BLaER1 treated with 17β-estradiol and CSF1 and Interleukin-3, amounts not matched to agents 10 nM and 100 nM (cell line): ENCODE data around the gene FAM131C.

Experiments
- H3K27ac ChIP-seq, 11 experiments: shearing (Covaris generic); formaldehyde crosslinking; 2 replicates each; pipeline ENCODE4 v1.8.1; 2022
- H3K27me3 ChIP-seq, 11 experiments: shearing (Covaris generic); formaldehyde crosslinking; 2 replicates each; pipeline ENCODE4 v1.8.1; 2022
- H3K36me3 ChIP-seq, 11 experiments: shearing (Covaris generic); formaldehyde crosslinking; 2 replicates each; pipeline ENCODE4 v1.8.1; 2022
- H3K4me1 ChIP-seq, 10 experiments: shearing (Covaris generic); formaldehyde crosslinking; 2 replicates each; pipeline ENCODE4 v1.8.1; 2022
- H3K4me2 ChIP-seq, 11 experiments: shearing (Covaris generic); formaldehyde crosslinking; 2 replicates each; pipeline ENCODE4 v1.8.1; 2022
- H3K4me3 ChIP-seq, 10 experiments: shearing (Covaris generic); formaldehyde crosslinking; 2 replicates each; pipeline ENCODE4 v1.8.1; 2022
- H3K9ac ChIP-seq, 11 experiments: shearing (Covaris generic); formaldehyde crosslinking; 2 replicates each; pipeline ENCODE4 v1.8.1; 2022
- H3K9me3 ChIP-seq, 11 experiments: shearing (Covaris generic); formaldehyde crosslinking; replicated peaks in 1 of 11; 2 replicates each; pipeline ENCODE4 v1.8.1; 2022
- H4K20me1 ChIP-seq, 11 experiments: shearing (Covaris generic); formaldehyde crosslinking; 2 replicates each; pipeline ENCODE4 v1.8.1; 2022
- Cebpa-rat ChIP-seq, 11 experiments: shearing (Covaris generic); IDR thresholded peaks; 2 replicates each; pipeline ENCODE4 v1.8.1; 2022

The FAM131C gene

GRCh38 chr1:16073490-16074119, at the start of gene FAM131C:
Gene FAM131C (minus strand): TSS chr1:16073651. CDS start chr1:16073442, 209 bp downstream.
- H3K27me3 ChIP-seq: peaks cover 22 to 38% (median 31%) of the 10 kb centered on the region in 11 experiments
- H3K9me3 ChIP-seq: no peaks in the 10 kb centered on the region
- H4K20me1 ChIP-seq: peaks cover 0 to 31% (median 5%) of the 10 kb centered on the region in 11 experiments; a peak in 9 of 22 replicates
- no peak for TF ChIP-seq Cebpa-rat (IDR thresholded peaks at IDR 0.05)
- H3K36me3 ChIP-seq: no peaks in the 10 kb centered on the region
- no peak within 1 kb of the TSS; a peak in 1 of 22 replicates for H3K27ac ChIP-seq
- peak within 1 kb of the TSS; percentile 51 to 71 (median 60) for H3K4me3 ChIP-seq
- H3K9ac ChIP-seq: peak within 1 kb of the TSS; percentile 21 to 72 (median 66); a peak in 21 of 22 replicates
- H3K4me1 ChIP-seq: peaks cover 6 to 49% (median 30%) of the 10 kb centered on the region in 10 experiments; a peak in 19 of 20 replicates
- peak within 1 kb of the TSS; percentile 89 to 98 (median 95) for H3K4me2 ChIP-seq

DNA sequence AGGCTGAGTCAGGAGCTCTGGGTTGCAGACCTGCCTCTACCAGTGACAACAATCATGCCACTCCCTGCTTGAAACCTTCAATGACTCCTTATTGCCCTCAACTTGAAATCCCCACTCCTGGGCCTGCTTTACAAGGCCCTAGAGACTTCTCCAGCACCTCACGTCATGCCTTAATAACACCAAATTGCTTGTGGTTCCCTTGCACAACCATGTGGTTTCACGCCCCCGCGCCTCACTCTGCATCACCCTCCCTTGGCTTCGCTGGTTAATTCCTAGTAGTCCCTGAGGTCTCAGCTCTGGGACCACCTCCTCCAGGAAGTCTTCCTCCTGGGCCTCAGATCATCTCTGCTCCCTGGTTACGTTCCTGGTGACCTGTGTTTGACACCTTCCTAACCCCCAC, 49.5 kb upstream of the FAM131C start:
- Histone ChIP-seq H3K9ac (no peak overlapping the region), H3K27me3 (peaks cover 93 to 98% (median 97%) of the 10 kb centered on the region in 11 experiments), H3K27ac (no peak overlapping the region), H3K9me3 (no peaks in the 10 kb centered on the region), H3K4me3 (peak overlapping the region in 1 of 10 experiments; percentile 6; a peak in 2 of 20 replicates), H3K4me1 (peaks cover 34 to 68% (median 51%) of the 10 kb centered on the region in 10 experiments), H3K36me3 (no peaks in the 10 kb centered on the region), H3K4me2 (peak overlapping the region; percentile 59 to 94 (median 81)), H4K20me1 (peaks cover 0 to 59% (median 26%) of the 10 kb centered on the region in 11 experiments; a peak in 13 of 22 replicates)
- TF ChIP-seq Cebpa-rat (IDR thresholded peaks at IDR 0.05): peak in 10 of 11 experiments; percentile 67 to 98 (median 94); a peak in 18 of 22 replicates

- peaks cover 34 to 63% (median 50%) of the 10 kb centered on the region in 10 experiments for H3K4me1 ChIP-seq
- peak overlapping the region in 1 of 10 experiments; percentile 6; a peak in 2 of 20 replicates for H3K4me3 ChIP-seq
- no peaks in the 10 kb centered on the region for H3K9me3 ChIP-seq
- H3K27ac ChIP-seq: no peak overlapping the region
- H3K4me2 ChIP-seq: peak overlapping the region; percentile 59 to 94 (median 81)
- H4K20me1 ChIP-seq: peaks cover 0 to 55% (median 24%) of the 10 kb centered on the region in 11 experiments; a peak in 13 of 22 replicates
- peaks cover 93 to 98% (median 97%) of the 10 kb centered on the region in 11 experiments for H3K27me3 ChIP-seq
- no peak for TF ChIP-seq Cebpa-rat (IDR thresholded peaks at IDR 0.05)
- no peak overlapping the region for H3K9ac ChIP-seq
- H3K36me3 ChIP-seq: no peaks in the 10 kb centered on the region
Observed at GRCh38 chr1:16122350-16122881, 49.0 kb upstream of the FAM131C start.

DNA sequence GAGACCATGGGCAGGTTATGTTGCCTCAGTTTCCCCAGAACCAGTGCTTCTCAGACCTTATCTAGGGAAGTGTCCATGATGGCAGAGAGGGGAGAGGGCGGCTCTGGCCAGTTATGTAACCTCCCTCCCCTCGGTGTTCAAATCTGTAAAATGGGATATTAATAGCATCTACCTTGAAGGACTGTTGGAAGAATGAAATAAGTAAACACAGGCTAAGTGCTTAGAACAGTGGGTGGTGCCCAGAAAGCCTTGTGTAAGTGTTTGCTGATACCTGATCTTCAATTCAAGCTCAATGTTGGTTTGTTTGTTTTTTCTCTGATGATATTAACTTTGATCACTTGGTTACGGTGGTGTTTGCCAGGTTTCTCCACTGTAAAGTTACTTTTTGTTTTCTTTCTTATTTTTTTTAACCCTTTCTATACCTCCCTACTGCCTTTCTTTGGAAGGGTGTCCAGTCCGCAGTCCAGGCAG, 47.5 kb upstream of the FAM131C start:
- no peak overlapping the region for H3K27ac ChIP-seq
- peaks cover 80 to 98% (median 95%) of the 10 kb centered on the region in 11 experiments for H3K27me3 ChIP-seq
- H3K36me3 ChIP-seq: no peaks in the 10 kb centered on the region
- H3K4me2 ChIP-seq: no peak overlapping the region
- H3K4me3 ChIP-seq: no peak overlapping the region
- peaks cover 29 to 49% (median 39%) of the 10 kb centered on the region in 10 experiments for H3K4me1 ChIP-seq
- no peaks in the 10 kb centered on the region for H3K9me3 ChIP-seq
- no peak for TF ChIP-seq Cebpa-rat (IDR thresholded peaks at IDR 0.05)
- peaks cover 0 to 40% (median 17%) of the 10 kb centered on the region in 11 experiments; a peak in 13 of 22 replicates for H4K20me1 ChIP-seq
- no peak overlapping the region for H3K9ac ChIP-seq

- no peaks in the 10 kb centered on the region for H3K36me3 ChIP-seq
- no peak overlapping the region for H3K4me2 ChIP-seq
- H3K27ac ChIP-seq: no peak overlapping the region
- H3K4me3 ChIP-seq: no peak overlapping the region
- TF ChIP-seq Cebpa-rat (IDR thresholded peaks at IDR 0.05): no peak
- peaks cover 75 to 98% (median 90%) of the 10 kb centered on the region in 11 experiments for H3K27me3 ChIP-seq
- peaks cover 25 to 43% (median 33%) of the 10 kb centered on the region in 10 experiments for H3K4me1 ChIP-seq
- H3K9me3 ChIP-seq: no peaks in the 10 kb centered on the region
- H4K20me1 ChIP-seq: peaks cover 0 to 39% (median 17%) of the 10 kb centered on the region in 11 experiments; a peak in 12 of 22 replicates
- H3K9ac ChIP-seq: no peak overlapping the region
Observed at GRCh38 chr1:16120407-16120806, 47.0 kb upstream of the FAM131C start.

- Histone ChIP-seq H3K9ac (no peak overlapping the region), H3K36me3 (no peaks in the 10 kb centered on the region), H3K4me3 (no peak overlapping the region), H3K27ac (no peak overlapping the region), H3K4me2 (no peak overlapping the region), H3K4me1 (peaks cover 24 to 39% (median 31%) of the 10 kb centered on the region in 10 experiments), H3K27me3 (peaks cover 71 to 98% (median 89%) of the 10 kb centered on the region in 11 experiments), H4K20me1 (peaks cover 0 to 44% (median 17%) of the 10 kb centered on the region in 11 experiments; a peak in 12 of 22 replicates), H3K9me3 (no peaks in the 10 kb centered on the region)
- TF ChIP-seq Cebpa-rat (IDR thresholded peaks at IDR 0.05): no peak
Observed at GRCh38 chr1:16119926-16120325, 46.5 kb upstream of the FAM131C start.

DNA sequence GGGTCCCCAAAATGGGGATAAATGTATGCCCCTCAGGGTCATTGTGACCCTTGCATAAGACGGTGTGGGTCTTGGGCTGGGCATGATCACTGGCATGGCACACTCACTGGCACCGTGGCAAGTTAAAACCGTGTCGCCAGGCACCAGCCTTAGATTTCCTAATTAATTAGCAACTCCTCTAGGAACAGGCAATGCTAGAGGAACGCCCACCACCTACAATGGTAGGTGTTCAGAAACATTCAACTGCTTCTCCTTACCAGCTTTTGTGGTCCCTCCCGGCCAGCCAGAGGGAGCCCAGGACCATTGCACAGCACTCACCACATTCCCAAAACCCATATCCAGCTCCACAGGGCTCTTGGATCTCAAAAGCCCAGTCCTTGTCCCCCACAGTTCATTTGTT, 46.1 kb upstream of the FAM131C start:
- peaks cover 67 to 98% (median 89%) of the 10 kb centered on the region in 11 experiments for H3K27me3 ChIP-seq
- no peaks in the 10 kb centered on the region for H3K9me3 ChIP-seq
- H3K36me3 ChIP-seq: no peaks in the 10 kb centered on the region
- no peak for TF ChIP-seq Cebpa-rat (IDR thresholded peaks at IDR 0.05)
- no peak overlapping the region for H3K4me2 ChIP-seq
- H3K4me3 ChIP-seq: no peak overlapping the region
- peaks cover 19 to 35% (median 26%) of the 10 kb centered on the region in 10 experiments for H3K4me1 ChIP-seq
- H3K27ac ChIP-seq: no peak overlapping the region
- no peak overlapping the region for H3K9ac ChIP-seq
- H4K20me1 ChIP-seq: peaks cover 0 to 47% (median 15%) of the 10 kb centered on the region in 11 experiments; a peak in 12 of 22 replicates

GRCh38 chr1:16118706-16119105, 45.3 kb upstream of the FAM131C start:
- H4K20me1 ChIP-seq: peaks cover 0 to 47% (median 13%) of the 10 kb centered on the region in 11 experiments; a peak in 12 of 22 replicates
- TF ChIP-seq Cebpa-rat (IDR thresholded peaks at IDR 0.05): no peak
- H3K36me3 ChIP-seq: no peaks in the 10 kb centered on the region
- H3K9me3 ChIP-seq: no peaks in the 10 kb centered on the region
- H3K9ac ChIP-seq: no peak overlapping the region
- H3K27ac ChIP-seq: no peak overlapping the region
- H3K4me3 ChIP-seq: no peak overlapping the region
- H3K27me3 ChIP-seq: peaks cover 59 to 93% (median 81%) of the 10 kb centered on the region in 11 experiments
- H3K4me2 ChIP-seq: no peak overlapping the region
- peaks cover 16 to 27% (median 20%) of the 10 kb centered on the region in 10 experiments for H3K4me1 ChIP-seq

GRCh38 chr1:16117936-16118335, 44.5 kb upstream of the FAM131C start:
- Histone ChIP-seq H3K27ac (no peak overlapping the region), H3K4me3 (no peak overlapping the region), H3K4me1 (peaks cover 9 to 19% (median 12%) of the 10 kb centered on the region in 10 experiments)

More at GRCh38 chr1:16117936-16118335, 44.5 kb upstream of the FAM131C start:
- no peaks in the 10 kb centered on the region for H3K36me3 ChIP-seq
- H3K9me3 ChIP-seq: no peaks in the 10 kb centered on the region
- TF ChIP-seq Cebpa-rat (IDR thresholded peaks at IDR 0.05): no peak
- peaks cover 52 to 93% (median 75%) of the 10 kb centered on the region in 11 experiments for H3K27me3 ChIP-seq
- H3K9ac ChIP-seq: no peak overlapping the region
- peaks cover 0 to 49% (median 13%) of the 10 kb centered on the region in 11 experiments; a peak in 12 of 22 replicates for H4K20me1 ChIP-seq
- H3K4me2 ChIP-seq: no peak overlapping the region
